Nephron progenitor cell (in vitro differentiated cells): ENCODE data around the gene ELMO1.

Experiments
- DNase-seq: peaks from one replicate; pipeline ENCODE4 v3.0.0; 2021
- H3K27ac Mint-ChIP-seq: 2 replicates; pipeline ENCODE4 v1.8.0; 2021; ENCODE audit warnings: mild to moderate bottlenecking, moderate library complexity, mixed read lengths
- H3K27me3 Mint-ChIP-seq: 2 replicates; pipeline ENCODE4 v1.8.0; 2021; ENCODE audit warnings: mild to moderate bottlenecking, low read depth, mixed read lengths; ENCODE audit not compliant: poor library complexity
- H3K36me3 Mint-ChIP-seq: 2 replicates; pipeline ENCODE4 v1.8.0; 2021; ENCODE audit warnings: low read depth, mixed read lengths
- H3K4me1 Mint-ChIP-seq: 2 replicates; pipeline ENCODE4 v1.8.0; 2021; ENCODE audit warnings: mixed read lengths
- H3K4me3 Mint-ChIP-seq: 2 replicates; pipeline ENCODE4 v1.8.0; 2021; ENCODE audit warnings: mild to moderate bottlenecking, moderate library complexity, mixed read lengths
- H3K9me3 Mint-ChIP-seq: 2 replicates; pipeline ENCODE4 v1.8.0; 2021; ENCODE audit warnings: mild to moderate bottlenecking, moderate library complexity, mixed read lengths
- CTCF ChIP-seq: fragments of 200-600 bp; sonication (generic); IDR thresholded peaks from 2 replicates; pipeline ENCODE4 v1.5.0; 2021; ENCODE audit warnings: antibody characterized with exemption

ELMO1 gene

GRCh38 chr7:36878288-36878687 is 570.4 kb downstream of the ELMO1 start:
- H3K4me1 Mint-ChIP-seq: peaks cover 39% of the 10 kb centered on the region
- no peaks in the 10 kb centered on the region for H3K36me3 Mint-ChIP-seq
- H3K27ac Mint-ChIP-seq: no peak overlapping the region

GRCh38 chr7:36875794-36876193 is 572.9 kb downstream of the ELMO1 start:
- H3K36me3 Mint-ChIP-seq: no peaks in the 10 kb centered on the region
- no peaks in the 10 kb centered on the region for H3K9me3 Mint-ChIP-seq
- no peak for DNase-seq
- TF ChIP-seq CTCF: no peak
- peaks cover 31% of the 10 kb centered on the region for H3K4me1 Mint-ChIP-seq
- H3K4me3 Mint-ChIP-seq: no peak overlapping the region
- H3K27ac Mint-ChIP-seq: no peak overlapping the region
- H3K27me3 Mint-ChIP-seq: no peaks in the 10 kb centered on the region

More at GRCh38 chr7:36878288-36878687, 570.4 kb downstream of the ELMO1 start:
- Mint-ChIP-seq H3K4me3 (no peak overlapping the region), H3K27me3 (no peaks in the 10 kb centered on the region), H3K9me3 (no peaks in the 10 kb centered on the region)
- DNase-seq: no peak
- no peak for TF ChIP-seq CTCF

GRCh38 chr7:36874041-36874440 is 574.6 kb downstream of the ELMO1 start:
- no peaks in the 10 kb centered on the region for H3K9me3 Mint-ChIP-seq
- H3K27me3 Mint-ChIP-seq: no peaks in the 10 kb centered on the region
- TF ChIP-seq CTCF: no peak
- H3K27ac Mint-ChIP-seq: no peak overlapping the region
- no peak for DNase-seq
- H3K4me1 Mint-ChIP-seq: peaks cover 25% of the 10 kb centered on the region
- no peak overlapping the region for H3K4me3 Mint-ChIP-seq
- peaks cover 4% of the 10 kb centered on the region for H3K36me3 Mint-ChIP-seq

GRCh38 chr7:36871863-36872262 is 576.8 kb downstream of the ELMO1 start:
- peaks cover 3% of the 10 kb centered on the region for H3K27me3 Mint-ChIP-seq
- DNase-seq: no peak
- H3K4me3 Mint-ChIP-seq: no peak overlapping the region
- H3K27ac Mint-ChIP-seq: no peak overlapping the region
- H3K9me3 Mint-ChIP-seq: peaks cover 4% of the 10 kb centered on the region
- H3K36me3 Mint-ChIP-seq: peaks cover 4% of the 10 kb centered on the region
- TF ChIP-seq CTCF: no peak
- peaks cover 26% of the 10 kb centered on the region for H3K4me1 Mint-ChIP-seq

GRCh38 chr7:36871355-36871738 is 577.3 kb downstream of the ELMO1 start:
- no peak overlapping the region for H3K27ac Mint-ChIP-seq
- peaks cover 4% of the 10 kb centered on the region for H3K9me3 Mint-ChIP-seq
- DNase-seq: no peak
- H3K4me3 Mint-ChIP-seq: no peak overlapping the region
- peaks cover 3% of the 10 kb centered on the region for H3K27me3 Mint-ChIP-seq
- no peak for TF ChIP-seq CTCF
- H3K36me3 Mint-ChIP-seq: peaks cover 4% of the 10 kb centered on the region
- peaks cover 21% of the 10 kb centered on the region for H3K4me1 Mint-ChIP-seq

GRCh38 chr7:36870625-36871354 is 577.9 kb downstream of the ELMO1 start:
- Mint-ChIP-seq H3K4me3 (no peak overlapping the region), H3K27me3 (peaks cover 3% of the 10 kb centered on the region)

More at GRCh38 chr7:36870625-36871354, 577.9 kb downstream of the ELMO1 start:
- no peak overlapping the region for H3K27ac Mint-ChIP-seq
- TF ChIP-seq CTCF: no peak
- peaks cover 18% of the 10 kb centered on the region for H3K4me1 Mint-ChIP-seq
- DNase-seq: no peak
- H3K36me3 Mint-ChIP-seq: peaks cover 4% of the 10 kb centered on the region
- peaks cover 4% of the 10 kb centered on the region for H3K9me3 Mint-ChIP-seq
